ENCODE results near the gene SOX8.

The SOX8 gene

GRCh38 chr16:988471-989353, 7.1 kb downstream of the SOX8 start:
- no peak for DNase-seq

GRCh38 chr16:989354-989814, 7.8 kb downstream of the SOX8 start:
- no peak for DNase-seq

GRCh38 chr16:990516-991291, 9.1 kb downstream of the SOX8 start:
- DNase-seq, result no peak

- no peak for DNase-seq
Measured at GRCh38 chr16:991345-991744, 9.8 kb downstream of the SOX8 start.

GRCh38 chr16:991773-992172, 10.2 kb downstream of the SOX8 start:
- no peak for DNase-seq

- DNase-seq, result no peak
Measured at GRCh38 chr16:993731-994130, 12.2 kb downstream of the SOX8 start.

- DNase-seq, result no peak
Measured at GRCh38 chr16:995087-995486, 13.5 kb downstream of the SOX8 start.

GRCh38 chr16:995783-996182, 14.2 kb downstream of the SOX8 start:
- DNase-seq, result no peak

GRCh38 chr16:996681-997080, 15.1 kb downstream of the SOX8 start:
- DNase-seq, result no peak

- DNase-seq, result no peak
Measured at GRCh38 chr16:997440-998051, 16.0 kb downstream of the SOX8 start.

GRCh38 chr16:998211-998610, 16.6 kb downstream of the SOX8 start:
- DNase-seq, result no peak

GRCh38 chr16:998615-999014, 17.0 kb downstream of the SOX8 start:
- no peak for DNase-seq

GRCh38 chr16:999677-1000076, 18.1 kb downstream of the SOX8 start:
- DNase-seq, result no peak

- DNase-seq, result no peak
Measured at GRCh38 chr16:1000608-1001007, 19.0 kb downstream of the SOX8 start.

GRCh38 chr16:1001096-1001495, 19.5 kb downstream of the SOX8 start:
- no peak for DNase-seq

- DNase-seq, result no peak
Measured at GRCh38 chr16:1002399-1003166, 21.0 kb downstream of the SOX8 start.

- no peak for DNase-seq
Measured at GRCh38 chr16:1003391-1004347, 22.1 kb downstream of the SOX8 start.

- no peak for DNase-seq
Measured at GRCh38 chr16:1005286-1005685, 23.7 kb downstream of the SOX8 start.

- no peak for DNase-seq
Measured at GRCh38 chr16:1006781-1007180, 25.2 kb downstream of the SOX8 start.

- no peak for DNase-seq
Measured at GRCh38 chr16:1007284-1007850, 25.8 kb downstream of the SOX8 start.

GRCh38 chr16:1008085-1008484, 26.5 kb downstream of the SOX8 start:
- DNase-seq, result no peak
